HG03558 (cell line): ENCODE results near the gene MINDY4.

ENCODE experiments used
- ATAC-seq: cut with Tn5 transposase; IDR thresholded peaks from one replicate; pipeline ENCODE4 v1.9.1; 2021; ENCODE audit warnings: moderate number of reproducible peaks; ENCODE audit not compliant: unreplicated experiment; ENCODE audit errors: extremely low read depth

Gene MINDY4

DNA sequence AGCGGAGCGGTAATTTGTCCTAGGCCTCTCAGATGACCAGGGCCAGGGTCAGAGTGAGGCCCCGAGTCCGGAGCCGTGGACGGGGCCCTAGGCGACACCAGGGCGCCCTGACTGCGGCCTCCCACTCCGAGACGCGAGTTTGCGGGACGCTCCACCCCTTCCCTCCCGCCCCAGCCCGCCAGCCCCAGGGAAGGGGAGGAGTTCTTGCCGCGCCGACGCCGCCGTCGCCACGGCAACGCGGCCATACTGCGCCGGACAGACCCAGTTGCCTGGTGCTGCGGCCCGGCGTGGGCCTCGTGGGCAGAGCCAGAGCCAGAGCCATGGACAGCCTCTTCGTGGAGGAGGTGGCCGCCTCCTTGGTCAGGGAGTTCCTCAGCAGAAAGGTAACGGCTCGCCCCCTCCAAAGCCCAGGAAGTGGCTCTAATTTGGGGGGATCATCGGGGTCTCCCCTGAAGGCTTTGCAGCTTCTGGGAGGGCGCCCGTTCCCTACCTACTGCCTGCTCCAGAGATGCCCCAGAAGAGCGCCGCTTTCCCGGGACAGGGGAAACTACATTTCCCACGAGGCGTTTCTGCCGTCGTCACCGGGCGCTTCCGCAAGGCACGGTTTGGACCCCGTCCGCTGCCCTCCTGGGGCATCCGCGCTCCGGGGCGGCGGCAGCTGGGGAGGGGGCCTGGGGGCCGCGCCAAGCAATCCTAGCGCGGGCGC is at the start of gene MINDY4:
TSS of gene MINDY4 (plus strand) at position 244 of the 706 bp plus-strand sequence. CDS start at position 321, 77 bp downstream.
- peak; percentile 61 for ATAC-seq

- no peak for ATAC-seq
Measured at GRCh38 chr7:30722187-30722586, 49.0 kb upstream of the MINDY4 start.

GRCh38 chr7:30722671-30723070 is 48.5 kb upstream of the MINDY4 start:
- no peak for ATAC-seq

DNA sequence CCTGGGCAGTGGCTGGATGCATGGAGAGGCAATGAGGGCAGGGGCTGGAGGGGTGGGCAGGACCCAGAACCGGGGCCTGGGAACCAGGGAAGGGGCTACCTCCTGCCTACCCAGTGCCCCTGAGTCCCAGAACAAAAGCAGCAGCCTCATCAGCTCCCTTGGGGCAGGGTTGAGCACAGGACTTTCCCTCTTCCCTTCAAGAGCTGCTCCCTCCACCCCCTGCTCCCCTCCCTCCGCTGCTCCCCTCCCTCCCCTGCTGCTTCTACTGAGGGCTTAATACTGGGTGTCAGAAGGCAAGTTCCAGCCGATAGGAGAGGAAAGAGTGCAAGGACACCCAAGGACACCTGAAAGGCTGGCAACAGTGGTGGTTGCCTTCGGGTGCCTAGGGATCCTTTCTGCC is 47.4 kb upstream of the MINDY4 start:
- no peak for ATAC-seq

GRCh38 chr7:30726296-30727006 is 44.8 kb upstream of the MINDY4 start:
- no peak for ATAC-seq

GRCh38 chr7:30727061-30727945 is 43.9 kb upstream of the MINDY4 start:
- ATAC-seq, result no peak

DNA sequence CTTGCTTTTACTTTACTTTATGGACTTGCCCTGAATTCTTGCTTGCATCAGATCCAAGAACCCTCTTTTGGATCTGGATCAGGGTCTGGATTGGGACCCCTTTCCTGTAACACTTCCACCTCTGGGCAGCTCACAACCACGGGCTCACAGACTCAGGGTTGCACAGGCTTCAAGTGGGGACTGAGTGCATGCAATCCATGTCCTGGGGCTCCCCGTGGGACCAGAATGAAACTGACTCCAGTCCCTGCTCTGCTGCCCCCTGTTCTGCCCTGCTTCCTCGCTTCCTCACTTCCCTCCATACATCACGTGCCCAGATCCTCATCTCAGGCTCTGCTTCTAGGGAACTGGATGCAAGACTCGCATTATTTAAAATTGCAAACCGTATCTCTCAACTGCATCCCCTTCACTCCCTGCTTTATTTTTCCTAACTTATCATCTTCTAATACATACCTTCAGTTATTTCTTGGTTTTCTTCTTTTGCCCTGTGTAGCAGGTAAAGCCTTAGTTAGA is 42.6 kb upstream of the MINDY4 start:
- ATAC-seq, result no peak

DNA sequence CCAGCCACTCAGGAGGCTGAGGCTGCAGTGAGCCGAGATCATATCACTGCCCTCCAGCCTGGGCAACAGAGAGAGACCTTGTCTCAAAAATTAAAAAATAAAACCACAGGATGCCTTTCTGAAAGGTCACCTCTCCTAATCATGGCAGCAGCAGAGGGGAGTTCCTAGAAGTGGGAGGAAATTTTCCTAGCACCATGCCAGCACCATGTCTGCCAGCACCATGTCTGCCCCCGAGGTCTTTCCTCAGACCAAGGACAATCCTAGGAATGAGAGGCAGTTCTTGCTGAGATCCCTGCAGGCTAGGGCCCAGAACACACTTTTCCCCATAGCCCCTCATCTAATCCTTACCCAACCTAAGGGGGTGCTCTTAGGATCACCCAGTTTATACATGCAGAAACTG is 41.6 kb upstream of the MINDY4 start:
- ATAC-seq, result no peak

DNA sequence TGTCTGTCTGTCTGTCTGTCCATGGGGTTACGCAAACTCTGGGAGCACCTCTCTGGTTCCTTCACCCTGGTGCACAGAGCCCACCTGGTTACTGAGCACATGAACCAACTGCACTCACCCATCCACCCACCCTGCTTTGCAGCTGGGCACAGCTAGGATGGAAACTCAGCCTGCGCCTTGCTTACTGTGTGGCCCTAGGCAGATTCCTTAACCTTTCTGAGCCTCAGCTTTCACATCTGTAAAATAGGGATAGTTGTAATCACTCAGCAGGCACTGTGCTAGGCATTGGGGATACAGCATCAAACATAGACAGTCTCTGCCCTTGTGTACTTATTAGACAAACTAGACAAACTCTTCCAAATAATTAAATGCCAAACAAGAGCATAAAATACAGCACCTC is 41.1 kb upstream of the MINDY4 start:
- ATAC-seq, result no peak

DNA sequence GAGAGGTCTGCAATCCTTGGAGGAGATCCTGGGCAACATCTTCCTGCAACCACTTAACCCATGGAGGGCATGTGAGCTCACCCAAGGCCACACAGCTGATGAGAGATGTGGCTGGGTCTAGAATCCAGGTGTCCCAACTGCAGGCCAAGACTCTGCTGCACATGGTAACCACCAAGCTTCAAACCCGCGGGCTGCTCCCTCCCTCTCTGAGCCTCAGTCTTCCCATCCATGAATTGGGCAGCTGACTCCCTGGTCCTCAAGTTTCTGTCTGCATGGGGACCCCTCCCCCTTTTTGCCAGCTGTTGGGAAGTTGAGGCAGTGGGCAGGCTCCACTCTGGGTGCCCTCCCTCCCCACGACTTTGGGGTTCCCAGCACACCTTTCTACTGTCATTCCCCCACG is 40.2 kb upstream of the MINDY4 start:
- no peak for ATAC-seq

DNA sequence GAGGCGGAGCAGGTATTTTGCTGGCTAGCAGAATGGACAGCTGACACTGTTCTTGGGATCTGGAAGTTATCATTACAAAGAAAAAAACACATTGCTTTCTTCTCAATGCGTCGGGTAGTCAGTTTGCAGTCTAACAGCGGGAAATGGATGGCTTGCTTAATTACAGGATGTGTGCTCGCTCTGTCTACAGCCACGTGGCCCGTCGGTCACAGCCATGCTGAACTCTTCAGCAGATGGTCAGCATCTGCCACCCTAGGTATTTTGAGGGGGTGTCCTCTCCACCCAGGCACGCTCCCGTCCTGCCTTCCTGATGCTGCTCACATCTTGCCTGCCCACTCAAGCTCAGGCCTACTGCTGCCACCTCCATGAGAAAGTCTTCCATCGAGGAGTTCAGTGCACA is 39.6 kb upstream of the MINDY4 start:
- no peak for ATAC-seq

GRCh38 chr7:30732606-30733005 is 38.6 kb upstream of the MINDY4 start:
- ATAC-seq, result no peak

- no peak for ATAC-seq
Measured at GRCh38 chr7:30733216-30733615, 38.0 kb upstream of the MINDY4 start.

DNA sequence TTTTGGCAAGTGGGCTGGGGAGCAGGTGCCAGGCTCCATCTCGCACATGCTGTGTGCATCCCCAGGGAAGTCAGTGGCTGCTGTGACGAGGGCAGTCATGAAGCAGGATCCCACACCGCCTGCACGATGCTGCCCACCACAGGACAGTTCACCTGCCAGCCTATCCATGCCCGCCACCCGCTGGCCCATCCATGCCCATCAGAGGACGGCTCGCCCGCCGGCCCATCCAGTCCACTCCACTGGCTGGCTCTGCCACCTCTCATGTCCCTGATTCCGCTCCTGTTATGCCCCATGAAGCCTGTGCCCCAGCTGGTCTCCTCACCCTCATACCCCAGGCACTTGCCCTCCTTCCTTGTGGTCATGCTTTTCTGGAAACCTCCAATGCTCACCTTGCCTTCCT is 37.5 kb upstream of the MINDY4 start:
- no peak for ATAC-seq

DNA sequence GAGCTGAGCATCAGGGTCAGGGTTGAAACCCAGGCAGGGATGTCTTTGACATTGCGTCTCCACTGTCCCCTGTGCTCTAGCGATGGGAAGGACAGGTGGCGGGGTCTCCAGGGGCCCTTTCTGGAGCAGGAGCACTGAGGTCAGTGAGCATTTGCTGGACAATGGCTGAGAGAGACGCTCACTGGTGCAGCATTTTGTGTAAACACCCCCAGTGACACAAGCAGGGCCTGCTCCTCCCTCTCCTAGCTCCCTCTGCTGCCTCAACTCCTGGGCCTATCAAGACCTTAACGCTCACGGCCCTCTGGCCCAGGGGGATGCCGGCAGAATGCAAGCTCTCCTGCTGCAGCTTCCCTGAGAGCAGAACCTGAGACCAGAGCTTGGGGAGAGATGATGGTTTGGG is 36.7 kb upstream of the MINDY4 start:
- no peak for ATAC-seq

DNA sequence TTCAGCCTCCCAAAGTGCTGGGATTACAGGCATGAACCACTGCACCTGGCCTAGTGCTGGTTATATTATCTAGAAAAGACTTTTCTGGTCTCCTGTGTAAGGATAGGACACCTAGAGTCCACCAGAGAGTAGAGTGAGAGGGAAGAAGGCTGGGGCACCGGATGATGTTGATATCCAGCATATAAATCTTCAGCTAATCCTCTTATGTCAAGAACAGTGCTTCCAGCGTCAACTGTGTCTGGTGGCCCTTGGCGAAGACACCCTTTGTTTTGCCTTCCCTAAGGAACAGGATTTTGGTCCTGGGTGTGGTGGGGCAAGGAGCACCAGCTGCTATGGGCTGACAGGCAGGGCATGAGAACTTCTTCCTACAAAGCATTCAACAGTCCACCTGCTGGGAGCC is 35.6 kb upstream of the MINDY4 start:
- ATAC-seq, result no peak

DNA sequence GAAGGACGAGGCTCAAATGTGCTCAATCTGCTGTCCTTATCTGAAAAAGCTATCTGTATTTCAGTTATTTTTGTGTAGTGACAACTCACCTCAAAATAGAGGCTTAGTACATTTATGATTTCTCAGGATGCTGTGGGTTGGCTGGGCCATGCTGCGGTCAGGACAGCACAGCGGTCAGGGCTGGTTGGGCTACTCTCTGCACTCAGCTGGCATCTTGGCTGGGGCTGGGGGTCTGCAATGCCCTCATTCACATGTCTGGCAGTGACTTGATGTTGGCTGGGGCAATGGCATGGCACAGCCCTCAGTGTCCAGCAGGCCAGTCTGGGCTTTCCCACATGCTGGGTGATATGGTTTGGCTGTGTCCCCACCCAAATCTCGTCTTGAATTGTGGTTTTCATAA is 34.9 kb upstream of the MINDY4 start:
- no peak for ATAC-seq

DNA sequence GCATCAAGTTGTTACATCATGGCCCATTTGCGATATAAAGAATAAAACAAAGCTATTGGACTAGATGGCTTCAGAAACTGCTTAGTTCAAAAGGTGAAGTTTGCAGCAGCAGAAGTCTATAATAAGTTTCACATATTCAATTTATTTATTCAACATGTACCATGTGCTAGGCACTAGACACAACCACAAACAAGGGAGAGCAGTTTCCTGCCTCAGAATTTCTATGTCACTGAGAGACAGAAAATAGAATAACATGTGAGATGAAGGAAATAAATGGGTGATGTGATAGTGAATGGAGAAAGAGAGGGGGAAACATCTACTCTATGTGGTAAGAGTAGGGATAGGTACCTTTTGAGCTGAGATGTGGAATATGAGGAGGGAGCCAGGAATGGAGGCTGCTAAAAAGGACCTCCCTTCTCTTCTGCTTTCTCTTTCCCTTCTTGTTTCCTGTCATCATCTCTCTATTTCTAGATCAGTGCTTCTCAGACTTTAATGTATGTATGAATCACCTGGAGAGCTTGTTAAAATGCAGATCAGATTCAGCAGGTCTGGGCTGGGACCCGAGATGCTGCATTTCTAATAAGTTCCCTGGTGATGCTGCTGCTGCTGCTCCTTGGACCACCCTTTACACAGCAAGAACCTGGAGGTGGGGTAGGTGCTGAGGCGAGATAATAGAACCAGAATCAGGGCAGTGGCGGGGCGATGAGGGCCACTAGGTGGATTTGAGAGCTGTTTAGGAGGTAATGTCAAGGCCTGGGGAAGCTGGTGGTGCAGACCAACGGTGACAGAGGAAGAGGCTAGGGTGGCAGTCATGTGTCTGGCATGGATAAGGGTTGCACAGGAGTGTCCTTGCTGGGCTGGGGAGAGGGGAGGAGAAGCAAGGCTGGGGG is 32.9 kb upstream of the MINDY4 start:
- ATAC-seq, result no peak

DNA sequence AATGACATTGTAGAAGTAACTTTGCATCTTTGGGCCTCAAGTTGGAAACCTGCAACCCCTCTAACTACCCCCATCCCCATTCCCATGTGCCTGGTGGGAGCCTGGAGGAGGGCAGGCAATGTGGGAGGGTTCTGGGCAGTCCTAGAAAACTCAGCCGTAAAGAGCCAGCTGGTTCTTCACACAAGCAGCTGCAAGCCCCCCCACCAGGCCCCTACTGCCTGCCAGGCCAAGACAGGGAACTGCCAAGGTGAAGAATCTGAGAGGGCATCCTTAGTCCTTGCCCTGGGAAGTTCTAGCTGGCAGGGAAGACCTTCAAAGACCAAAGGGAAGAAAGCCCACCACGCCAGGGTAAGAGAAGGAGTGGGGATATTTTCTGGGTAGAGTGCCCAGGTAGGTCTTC is 31.5 kb upstream of the MINDY4 start:
- no peak for ATAC-seq
